Posterior cingulate gyrus (tissue), 11 donors: ENCODE measurements around the gene FOXRED2.

Source experiments
- DNase-seq, 10 donors: peaks; one replicate each; pipeline versions ENCODE4 v3.0.0 to v3.0.0-alpha.2; 2020 to 2021; ENCODE audit warnings: mixed read lengths in 3 of 10
- intact Hi-C: fragments of 100-400 bp; cut with DNase I; formaldehyde crosslinking; loops from one replicate; pipeline ENCODE4 v1.15.1; 2023

The FOXRED2 gene

GRCh38 chr22:36475341-36475740, 31.5 kb downstream of the FOXRED2 start:
- no peak for DNase-seq
- intact Hi-C loops: no loop called here

- intact Hi-C loops: no loop called here
These were observed 34.2 kb downstream of the FOXRED2 start for GRCh38 chr22:36472689-36473088.

GRCh38 chr22:36471341-36471821, 35.5 kb downstream of the FOXRED2 start:
- intact Hi-C loops: no loop called here

More at GRCh38 chr22:36472689-36473088, 34.2 kb downstream of the FOXRED2 start:
- no peak for DNase-seq

GRCh38 chr22:36470994-36471331, 35.9 kb downstream of the FOXRED2 start:
- intact Hi-C loops: loop anchor here (1.0 kb wide), 1 partner anchor 170 kb away; no protein-coding TSS in a partner anchor
- DNase-seq: no peak

More at GRCh38 chr22:36471341-36471821, 35.5 kb downstream of the FOXRED2 start:
- DNase-seq: no peak

- intact Hi-C loops: loop anchor here (1.0 kb wide), 1 partner anchor 169 kb away; no protein-coding TSS in a partner anchor
- peak; percentile 72 to 98 (median 84) for DNase-seq
These were observed 36.5 kb downstream of the FOXRED2 start for GRCh38 chr22:36470162-36470993.

GRCh38 chr22:36469094-36469710, 37.6 kb downstream of the FOXRED2 start:
- intact Hi-C loops: no loop called here
- DNase-seq: no peak

- DNase-seq: no peak
- intact Hi-C loops: no loop called here
These were observed 38.9 kb downstream of the FOXRED2 start for GRCh38 chr22:36467946-36468345.

- peak in 1 of 10 donors; percentile 79 for DNase-seq
- intact Hi-C loops: no loop called here
These were observed 39.6 kb downstream of the FOXRED2 start for GRCh38 chr22:36467042-36467810.

- DNase-seq: no peak
- intact Hi-C loops: no loop called here
These were observed 40.6 kb downstream of the FOXRED2 start for GRCh38 chr22:36466258-36466657.

GRCh38 chr22:36465232-36466021, 41.4 kb downstream of the FOXRED2 start:
- DNase-seq: no peak
- intact Hi-C loops: no loop called here

GRCh38 chr22:36464715-36465231, 42.1 kb downstream of the FOXRED2 start:
- intact Hi-C loops: no loop called here

GRCh38 chr22:36463783-36464184, 43.1 kb downstream of the FOXRED2 start:
- intact Hi-C loops: no loop called here
- peak in 1 of 10 donors; percentile 84 for DNase-seq

More at GRCh38 chr22:36464715-36465231, 42.1 kb downstream of the FOXRED2 start:
- no peak for DNase-seq

- intact Hi-C loops: no loop called here
- DNase-seq: no peak
These were observed 44.9 kb downstream of the FOXRED2 start for GRCh38 chr22:36461665-36462649.

GRCh38 chr22:36460202-36460601, 46.6 kb downstream of the FOXRED2 start:
- intact Hi-C loops: no loop called here
- no peak for DNase-seq

GRCh38 chr22:36457688-36458450, 49.0 kb downstream of the FOXRED2 start:
- intact Hi-C loops: no loop called here
- no peak for DNase-seq

- intact Hi-C loops: no loop called here
- no peak for DNase-seq
These were observed 50.4 kb downstream of the FOXRED2 start for GRCh38 chr22:36456464-36456845.

GRCh38 chr22:36455571-36456463, 51.0 kb downstream of the FOXRED2 start:
- intact Hi-C loops: no loop called here
- DNase-seq: no peak
